HG03378 (cell line): ENCODE results near the gene CAPN9.
"Not testable (repeated sequence)": the region's sequence is repeated elsewhere in the genome, so short reads cannot be mapped to it uniquely, and the experiment has no call there.

ENCODE experiments used
- ATAC-seq: cut with Tn5 transposase; IDR thresholded peaks from one replicate; pipeline ENCODE4 v1.9.1; 2021; ENCODE audit warnings: mild to moderate bottlenecking, moderate library complexity; ENCODE audit not compliant: unreplicated experiment

CAPN9 gene

DNA sequence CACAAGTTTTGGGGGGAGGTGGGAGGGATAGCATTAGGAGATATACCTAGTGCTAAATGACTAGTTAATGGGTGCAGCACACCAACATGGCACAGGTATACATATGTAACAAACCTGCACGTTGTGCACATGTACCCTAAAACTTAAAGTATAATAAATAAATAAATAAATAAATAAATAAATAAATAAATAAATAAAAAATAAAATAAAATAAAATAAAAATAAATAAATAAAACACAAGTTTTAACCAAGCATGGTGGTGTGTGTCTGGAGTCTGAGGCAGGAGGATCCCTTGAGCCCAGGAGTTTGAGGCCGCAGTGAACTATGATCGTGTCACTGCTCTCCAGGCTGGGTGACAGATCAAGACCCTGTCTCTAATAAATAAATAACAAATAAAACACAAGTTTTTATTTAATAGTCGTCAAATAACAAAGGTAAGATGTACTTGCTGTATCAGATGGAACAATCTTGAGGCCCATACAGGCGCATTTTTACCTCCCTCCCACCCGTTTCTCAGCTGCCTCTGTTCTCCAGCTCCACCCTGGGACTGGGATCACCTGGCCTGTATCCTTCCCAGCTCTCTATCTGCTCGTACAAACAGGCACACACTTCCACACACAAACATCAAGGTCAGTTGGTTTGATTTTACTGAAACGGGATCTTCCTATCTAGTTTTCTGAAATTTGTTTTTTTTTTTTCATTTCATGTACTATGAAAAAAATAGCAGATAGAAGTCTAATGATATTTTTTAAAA is 20.8 kb downstream of the CAPN9 start:
- not testable (repeated sequence) for ATAC-seq

DNA sequence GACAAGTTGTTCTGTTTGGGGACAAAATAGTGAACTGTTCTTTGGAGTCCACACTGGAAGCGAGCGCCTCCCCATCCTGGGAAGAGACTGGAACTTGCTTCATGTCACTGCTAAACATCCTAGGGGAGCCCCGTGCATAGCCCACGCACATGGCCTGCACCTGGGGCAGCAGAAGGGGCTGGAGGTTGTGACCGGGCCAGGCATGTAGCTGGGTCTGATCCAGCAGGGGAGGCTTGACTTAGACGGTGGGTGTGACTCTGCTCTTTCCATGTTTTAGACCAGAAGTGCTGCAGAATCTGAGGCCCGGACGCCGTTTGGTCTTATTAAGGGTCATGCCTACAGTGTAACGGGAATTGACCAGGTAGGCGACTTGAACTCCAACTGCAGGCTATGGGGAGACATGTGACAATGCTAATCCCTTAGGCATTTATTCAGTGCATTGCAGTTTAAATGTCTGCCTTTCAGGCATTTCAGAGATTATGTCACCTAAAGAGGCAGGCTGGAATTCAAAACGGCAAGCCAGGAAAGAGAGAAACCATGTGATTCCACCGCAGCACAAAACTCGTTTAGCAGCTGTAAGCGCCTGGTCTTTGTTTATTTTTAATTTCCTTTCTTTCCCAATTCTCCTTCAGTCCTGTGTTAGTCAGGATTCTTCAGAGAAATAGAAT is 21.8 kb downstream of the CAPN9 start:
- no peak for ATAC-seq

DNA sequence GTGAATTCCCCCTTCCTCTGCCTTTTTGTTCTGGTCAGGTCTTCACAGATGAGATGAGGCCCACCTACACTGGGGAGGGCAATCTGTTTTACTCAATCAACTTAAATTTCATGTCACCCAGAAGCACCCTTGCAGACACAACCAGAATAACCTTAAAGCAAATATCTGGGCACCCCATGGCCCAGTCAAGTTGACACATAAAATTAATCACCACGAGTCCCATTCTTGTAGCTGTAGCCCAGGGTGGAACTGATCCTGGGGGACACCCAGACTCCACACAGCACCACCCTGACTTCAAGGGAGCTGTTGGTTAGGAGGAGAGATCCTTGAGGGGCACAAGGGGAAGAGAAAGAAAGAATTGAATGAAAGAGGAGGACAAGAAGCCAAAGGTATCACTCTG is 23.1 kb downstream of the CAPN9 start:
- ATAC-seq: no peak

DNA sequence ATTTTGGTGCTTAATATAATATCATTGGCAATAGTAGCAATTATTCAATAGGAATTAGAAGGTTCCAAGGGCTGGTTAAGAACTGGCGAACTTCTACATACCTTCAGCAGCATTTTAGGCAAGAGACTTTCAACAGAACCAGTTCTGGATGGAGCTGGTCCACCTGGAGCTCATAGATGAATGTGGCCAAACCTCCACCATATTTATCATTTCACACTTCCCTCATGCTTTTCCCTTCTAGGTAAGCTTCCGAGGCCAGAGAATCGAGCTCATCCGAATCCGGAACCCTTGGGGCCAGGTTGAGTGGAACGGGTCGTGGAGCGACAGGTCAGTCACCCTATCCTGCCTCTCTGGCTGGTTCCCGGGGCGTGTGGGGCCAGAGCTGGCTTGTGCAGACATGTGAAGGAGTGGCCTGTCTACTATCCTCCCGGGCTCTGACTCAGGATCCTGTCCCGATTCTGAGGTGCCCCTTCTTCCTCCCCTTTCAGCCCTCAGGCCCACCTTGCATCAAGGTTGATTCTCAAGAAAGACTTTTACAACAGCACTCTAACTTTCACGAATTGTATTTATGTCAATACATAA is 24.7 kb downstream of the CAPN9 start:
- ATAC-seq: no peak

DNA sequence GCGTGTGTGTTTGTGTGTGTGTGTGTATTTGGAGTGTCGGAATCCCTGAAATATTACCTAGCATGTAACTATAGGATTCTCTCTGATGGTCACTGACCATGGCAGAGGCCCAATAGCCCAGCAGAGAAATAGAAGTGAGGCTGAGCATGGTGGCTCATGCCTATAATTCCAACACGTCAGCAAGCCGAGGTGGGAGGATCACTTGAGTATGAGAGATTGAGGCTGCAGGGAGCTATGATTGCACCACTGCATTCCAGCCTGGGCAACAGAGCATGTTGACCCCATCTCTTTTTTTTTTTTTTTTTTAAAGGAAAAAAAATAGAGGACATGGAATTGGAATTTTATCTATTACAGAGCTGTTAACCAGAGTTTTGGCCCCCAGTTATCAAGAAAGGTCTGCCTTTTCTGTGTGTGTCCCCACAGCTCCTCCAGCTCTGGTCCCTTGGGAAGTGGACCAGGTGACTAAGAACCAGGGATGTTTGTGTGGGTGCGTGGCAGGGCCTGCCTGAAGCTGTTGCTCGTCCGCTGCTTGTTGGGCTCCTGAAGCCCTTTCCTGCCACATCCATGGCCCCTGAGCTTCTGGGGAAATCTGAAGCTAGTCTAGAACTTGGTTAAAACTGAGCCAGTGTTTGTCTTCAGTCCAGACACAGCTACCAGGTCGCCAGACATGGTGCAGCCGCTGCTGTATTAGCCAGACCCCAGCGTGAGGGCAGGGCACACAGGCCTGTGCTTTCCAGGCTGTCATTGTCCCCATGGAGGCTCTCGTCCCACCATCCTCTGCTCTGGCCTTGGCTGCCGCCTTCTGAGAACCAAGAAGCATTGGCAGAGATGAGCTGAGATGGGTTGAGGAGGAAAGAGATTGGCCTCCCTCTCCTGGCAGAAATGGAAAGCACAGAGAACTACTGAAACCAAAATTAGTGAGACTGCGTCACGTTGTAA is 25.5 kb downstream of the CAPN9 start:
- no peak for ATAC-seq

DNA sequence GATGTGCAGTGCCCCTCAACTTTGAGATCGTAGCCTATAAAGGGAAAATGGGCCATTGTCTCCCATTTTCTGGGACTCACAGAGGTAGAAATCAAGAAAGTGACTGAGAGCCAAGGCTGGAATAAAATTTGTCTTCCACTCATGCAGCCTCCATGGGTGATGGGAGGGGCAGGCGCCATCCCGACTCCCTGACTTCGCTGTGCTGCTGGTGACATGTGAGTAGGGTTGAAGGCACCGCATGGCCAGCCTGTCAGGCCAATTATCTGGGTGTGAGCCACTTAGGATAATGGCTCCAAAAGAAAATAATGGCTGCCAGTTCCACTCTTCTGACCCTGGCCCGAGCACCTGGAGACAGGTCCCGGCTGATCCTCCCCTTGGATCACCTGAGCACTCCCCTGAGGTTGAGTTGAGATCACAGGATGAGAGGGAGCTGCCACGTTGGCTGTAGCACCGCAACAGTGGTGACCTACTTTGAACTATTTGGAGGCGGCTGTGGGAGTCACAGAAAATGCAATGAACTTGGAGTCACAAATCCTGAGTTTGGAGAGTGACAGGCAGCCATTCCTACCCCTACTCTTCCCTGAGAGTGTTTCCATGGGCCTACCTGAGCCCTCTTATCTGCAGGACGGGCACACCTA is 26.3 kb downstream of the CAPN9 start:
- ATAC-seq: no peak

DNA sequence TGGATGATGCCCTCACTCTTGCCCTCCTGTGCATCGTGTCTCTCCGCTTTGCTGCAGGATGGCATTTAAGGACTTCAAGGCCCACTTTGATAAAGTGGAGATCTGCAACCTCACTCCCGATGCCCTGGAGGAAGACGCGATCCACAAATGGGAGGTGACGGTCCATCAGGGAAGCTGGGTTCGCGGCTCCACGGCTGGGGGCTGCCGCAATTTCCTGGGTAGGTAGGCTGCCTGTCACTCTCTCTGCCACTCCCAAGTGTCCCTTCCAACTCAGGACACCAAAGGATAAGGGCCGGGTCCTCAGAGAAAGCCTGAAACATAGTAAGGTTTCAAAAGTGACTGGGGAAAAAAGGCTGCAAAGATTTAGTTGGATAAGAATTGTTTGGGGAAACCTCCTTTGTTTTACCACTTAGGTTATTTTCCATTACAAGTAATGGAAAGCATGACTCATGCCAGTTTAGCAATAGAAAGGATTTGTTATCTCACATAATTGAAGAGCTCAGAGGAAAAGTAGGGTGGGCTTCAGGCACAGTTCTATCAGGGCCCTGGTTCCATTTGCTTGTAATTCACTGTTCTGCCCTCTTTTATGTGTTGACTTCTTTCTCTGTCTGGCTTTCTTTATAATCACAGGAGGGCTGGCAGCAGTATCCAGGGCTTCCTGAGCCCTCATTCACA is 31.9 kb downstream of the CAPN9 start:
- no peak for ATAC-seq

DNA sequence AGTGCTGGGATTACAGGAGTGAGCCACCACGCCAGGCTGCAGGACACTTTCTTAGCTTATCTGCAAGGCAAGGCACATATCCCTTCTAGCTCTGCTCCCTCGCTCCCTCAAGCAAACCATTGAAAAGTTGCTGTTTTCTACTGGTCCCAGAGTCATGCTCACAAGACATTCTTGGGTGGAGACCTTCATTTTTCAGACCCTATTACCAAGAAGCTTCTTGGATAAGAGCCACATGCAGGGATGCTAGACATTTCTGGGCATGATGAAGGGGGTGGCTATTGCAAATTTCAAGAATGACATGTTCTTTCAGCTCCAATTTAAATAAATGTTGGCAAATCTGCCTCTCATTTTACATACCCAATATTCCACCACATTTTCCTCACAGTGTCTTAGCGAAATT is 33.9 kb downstream of the CAPN9 start:
- no peak for ATAC-seq

DNA sequence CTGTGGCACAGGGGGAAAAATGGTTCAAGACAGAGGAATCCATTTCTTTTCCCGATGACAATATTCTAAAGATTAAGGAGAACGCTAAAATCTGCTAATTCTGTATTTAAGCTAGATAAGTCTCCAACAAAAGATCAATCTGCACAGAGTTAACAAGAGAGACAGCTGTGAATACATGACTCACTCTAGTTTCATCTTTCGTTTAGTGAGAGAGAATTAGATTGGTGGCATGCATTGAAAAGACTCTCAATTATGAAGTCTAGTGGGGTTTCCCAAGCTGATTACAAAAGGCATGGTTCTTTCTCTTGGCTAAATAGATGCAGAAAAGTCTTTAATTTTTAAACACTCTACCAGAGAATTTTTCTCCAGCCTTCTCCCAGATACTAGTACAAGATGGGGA is 34.4 kb downstream of the CAPN9 start:
- no peak for ATAC-seq

DNA sequence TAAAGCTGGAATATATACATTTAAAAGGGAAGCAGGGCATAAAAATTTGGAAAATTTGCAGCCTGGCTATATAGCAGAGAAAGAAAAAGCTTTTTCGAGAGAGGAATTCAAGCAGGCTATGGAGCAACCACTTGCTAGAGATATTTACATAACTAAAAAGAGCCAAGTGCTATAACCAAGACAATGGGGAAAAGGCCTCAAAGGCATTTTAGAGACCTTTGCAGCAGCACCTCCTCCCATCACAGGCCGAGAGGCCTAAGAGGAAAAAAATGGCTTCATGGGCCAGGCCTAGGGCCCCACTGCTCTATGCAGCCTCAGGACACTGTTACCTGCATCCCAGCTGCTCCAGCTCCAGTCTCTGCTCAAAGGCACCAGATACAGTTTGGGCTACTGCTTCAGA is 37.0 kb downstream of the CAPN9 start:
- ATAC-seq: no peak

DNA sequence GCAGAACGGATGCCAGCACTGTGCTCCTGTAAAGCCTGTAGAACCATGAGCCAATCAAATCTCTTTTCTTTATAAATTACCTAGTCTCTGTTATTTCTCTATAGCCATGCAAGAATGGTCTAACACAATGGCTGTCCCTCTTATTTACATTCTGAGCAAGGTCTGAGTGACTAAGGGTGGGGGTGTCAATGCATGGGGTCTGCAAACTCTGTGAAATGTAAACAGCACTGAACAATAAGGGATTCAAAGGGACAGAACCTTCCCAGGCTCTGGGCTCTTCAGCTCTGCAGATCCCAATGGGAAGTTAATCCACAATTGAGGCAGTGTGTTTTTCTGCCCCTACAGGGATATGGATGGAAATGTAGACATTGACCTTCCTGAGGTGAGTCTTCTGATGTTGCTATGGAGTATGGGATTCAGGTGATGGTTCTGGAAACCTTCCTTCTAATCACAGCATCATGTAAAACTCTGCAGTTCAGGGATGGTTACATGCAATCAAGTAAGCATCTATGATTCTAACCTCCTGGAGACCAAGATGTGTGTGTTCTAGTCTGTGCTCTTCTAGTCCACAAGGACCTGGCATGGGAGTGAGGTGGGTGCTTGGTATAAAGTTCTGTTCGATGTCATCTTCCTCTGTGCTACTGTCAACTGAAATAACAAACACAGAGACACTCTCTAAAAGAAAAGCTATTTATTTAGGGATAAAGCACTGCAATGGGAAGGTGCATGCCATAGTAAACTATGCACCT is 38.6 kb downstream of the CAPN9 start:
- ATAC-seq: no peak

DNA sequence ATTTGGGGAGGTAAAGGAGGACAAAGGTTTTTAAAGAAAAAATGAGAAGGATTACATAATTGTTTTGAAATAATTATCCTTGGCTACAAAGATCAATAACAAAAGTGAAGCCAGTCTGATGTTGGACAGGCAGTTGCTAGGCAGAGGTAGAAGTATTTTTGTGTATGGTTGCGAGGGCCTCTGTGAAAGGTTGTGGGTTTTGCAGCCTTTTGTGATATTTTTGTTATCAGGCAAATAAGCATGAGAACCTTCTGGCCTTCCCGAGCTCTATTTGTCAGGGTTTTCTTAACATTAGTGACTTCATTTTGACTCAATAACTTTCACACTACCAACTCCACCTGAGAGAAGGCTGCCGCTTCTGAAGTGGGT is 39.2 kb downstream of the CAPN9 start:
- no peak for ATAC-seq

DNA sequence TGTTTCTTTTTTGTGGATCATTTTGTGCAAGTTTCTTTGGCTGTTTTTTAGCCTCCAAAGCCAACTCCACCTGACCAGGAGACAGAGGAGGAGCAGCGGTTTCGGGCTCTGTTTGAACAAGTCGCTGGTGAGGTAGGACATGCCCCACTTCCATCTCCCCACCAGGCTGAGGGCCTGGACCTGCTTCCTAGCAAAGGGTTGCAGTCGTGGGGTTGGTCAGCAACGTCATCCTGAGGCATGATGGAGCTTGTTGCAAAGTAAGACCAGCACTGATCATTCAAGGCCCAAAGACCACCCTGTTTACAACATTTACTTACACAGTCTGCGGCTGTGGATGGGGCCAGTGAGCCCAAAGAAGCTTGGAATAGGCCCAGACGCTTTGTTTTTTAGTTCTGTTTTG is 40.3 kb downstream of the CAPN9 start:
- no peak for ATAC-seq

DNA sequence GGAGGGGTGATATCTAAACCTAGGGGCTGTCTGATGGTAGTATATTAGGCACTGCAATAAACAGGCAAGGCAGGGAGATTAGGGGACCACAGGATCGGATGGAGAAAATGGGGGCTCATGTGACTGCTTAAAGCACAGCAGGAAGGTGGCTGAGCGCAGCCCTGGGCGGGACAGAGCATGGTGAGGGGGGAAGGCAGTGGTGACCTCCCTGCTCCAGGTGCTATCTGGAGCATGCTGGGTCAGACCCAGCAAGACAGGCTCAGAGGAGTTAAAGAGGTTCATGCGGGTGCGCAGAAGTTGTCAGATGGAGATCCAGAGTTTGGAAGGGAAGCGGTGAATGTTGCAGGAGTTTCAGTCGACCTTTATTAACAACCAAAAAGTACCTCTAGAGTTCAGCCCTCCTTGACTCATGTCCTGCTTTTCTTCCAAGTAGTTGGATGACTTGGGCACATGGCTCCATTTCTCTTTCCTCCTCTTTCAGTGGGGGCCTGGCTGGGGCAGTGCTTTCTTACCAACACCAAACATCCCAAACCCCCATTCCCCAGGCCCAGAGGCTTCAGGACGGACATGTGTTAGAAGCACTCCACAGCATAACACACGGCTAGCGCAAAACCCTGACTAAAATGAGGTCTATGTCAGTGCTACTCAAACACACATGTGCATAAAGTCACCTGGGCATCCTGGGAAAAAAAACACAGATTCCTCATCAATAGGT is 41.5 kb downstream of the CAPN9 start:
- no peak for ATAC-seq

DNA sequence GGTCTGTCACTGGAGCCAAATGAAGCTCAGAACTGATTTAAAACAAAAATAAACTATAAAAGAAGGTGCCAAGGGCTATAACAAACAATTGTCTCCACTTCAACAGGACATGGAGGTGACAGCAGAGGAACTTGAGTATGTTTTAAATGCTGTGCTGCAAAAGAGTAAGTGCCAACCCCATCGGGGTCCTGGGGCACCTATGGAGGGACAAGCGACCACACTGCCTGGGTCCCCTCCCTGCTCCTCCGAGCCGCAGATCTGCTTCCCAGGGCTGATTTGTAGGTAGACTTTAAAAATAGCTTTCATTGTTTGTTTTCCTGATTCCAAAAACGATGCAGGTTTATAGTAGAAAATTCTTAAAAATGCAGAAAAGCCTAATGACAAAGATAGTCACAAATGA is 42.8 kb downstream of the CAPN9 start:
- no peak for ATAC-seq

DNA sequence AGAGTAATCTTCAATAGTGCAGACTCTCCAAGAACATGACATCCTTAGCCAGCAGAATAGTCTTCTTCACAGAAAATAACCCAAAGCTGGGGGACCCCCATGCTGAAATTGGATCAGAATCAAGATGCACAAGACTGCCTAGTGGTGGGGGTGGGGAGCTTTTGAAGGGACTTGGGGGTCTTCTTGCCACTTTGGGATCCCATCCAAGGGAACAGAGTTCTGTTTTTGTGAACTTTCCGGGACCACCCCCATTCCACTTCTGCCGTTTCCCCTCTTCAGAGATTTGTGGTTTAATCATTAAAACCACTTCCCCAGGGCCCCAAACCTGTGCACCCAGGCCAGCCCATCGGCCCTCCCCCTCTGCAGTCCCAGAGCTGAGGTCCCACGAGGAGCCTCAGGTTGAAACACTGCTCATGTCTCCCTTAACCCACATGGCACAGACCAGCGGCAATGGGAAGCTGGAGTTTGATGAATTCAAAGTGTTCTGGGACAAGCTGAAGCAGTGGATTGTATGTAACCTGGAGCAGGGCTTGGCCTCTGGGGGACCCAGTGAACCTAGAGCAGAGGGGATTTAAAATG is 44.9 kb downstream of the CAPN9 start:
- ATAC-seq: no peak

DNA sequence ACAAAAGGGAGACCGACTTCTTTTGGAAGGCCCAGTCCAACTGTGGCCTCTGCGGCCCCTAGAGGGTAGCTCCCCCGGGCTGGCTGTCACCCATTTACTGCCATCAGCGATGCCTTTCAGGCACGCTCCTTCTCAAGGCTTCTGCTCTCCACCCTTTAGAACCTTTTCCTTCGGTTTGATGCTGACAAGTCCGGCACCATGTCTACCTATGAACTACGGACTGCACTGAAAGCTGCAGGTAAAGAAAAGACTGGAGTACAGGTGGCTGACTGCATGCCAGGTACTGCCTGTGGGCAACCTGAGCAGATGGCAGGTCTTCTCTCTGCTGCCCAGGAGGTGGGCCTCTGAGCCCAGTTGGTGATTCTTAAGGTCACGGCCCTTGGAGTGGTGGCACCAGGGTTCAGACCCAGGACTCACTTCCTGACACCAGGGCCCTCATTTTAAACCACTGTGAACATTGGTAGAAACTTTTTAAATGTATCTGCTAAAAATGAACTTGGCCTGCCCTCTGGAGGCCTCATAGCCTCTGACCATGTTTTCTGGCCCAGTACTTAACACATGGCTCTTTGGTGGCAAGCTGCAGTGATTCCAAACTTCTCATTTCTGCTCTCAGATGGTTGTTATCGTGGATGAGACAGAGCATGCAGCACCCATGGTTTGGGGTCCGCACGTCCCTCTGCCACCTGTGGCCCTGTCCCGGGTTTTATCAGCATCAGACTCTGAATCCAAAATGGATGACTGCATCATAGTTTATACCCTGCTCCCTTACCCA is 45.7 kb downstream of the CAPN9 start:
- no peak for ATAC-seq

DNA sequence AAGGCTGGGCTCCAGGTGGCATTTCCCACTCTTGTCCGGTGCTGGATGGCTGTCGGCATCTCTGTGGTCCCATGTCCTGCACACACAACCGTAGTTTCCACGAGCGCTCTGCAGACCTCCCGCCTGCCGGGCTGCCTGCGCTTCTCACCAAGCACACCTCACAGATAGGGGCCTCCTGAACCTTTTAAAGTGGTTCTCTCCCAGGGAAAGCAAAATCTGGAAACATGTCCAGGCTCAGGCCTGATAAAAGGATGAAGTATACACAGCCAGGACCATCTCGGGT is 46.2 kb downstream of the CAPN9 start:
- ATAC-seq: no peak
